SU-DHL-6 (cell line): Measurements from ENCODE around the gene IGSF22.
"Not testable (repeated sequence)": the region's sequence is repeated elsewhere in the genome, so short reads cannot be mapped to it uniquely, and the experiment has no call there.

Experiments used
- H2AFZ ChIP-seq: fragments of 200-600 bp; sonication (generic); 2 replicates; pipeline ENCODE4 v1.6.1; 2014; ENCODE audit warnings: low read depth, mild to moderate bottlenecking, moderate library complexity, mixed read lengths, antibody characterized with exemption, low read length; ENCODE audit not compliant: severe bottlenecking
- H3F3A ChIP-seq: fragments of 200-600 bp; shearing (Covaris generic); 2 replicates; pipeline ENCODE4 v1.6.0; 2016; ENCODE audit warnings: antibody characterized with exemption, mild to moderate bottlenecking; ENCODE audit not compliant: insufficient read depth
- H3K27ac ChIP-seq: fragments of 200-600 bp; sonication (generic); 2 replicates; pipeline ENCODE4 v1.5.1; 2016; ENCODE audit warnings: low read depth, mild to moderate bottlenecking, low read length, moderate library complexity, mixed read lengths
- H3K27me3 ChIP-seq: fragments of 200-600 bp; sonication (generic), shearing (Covaris generic); 2 replicates; pipeline ENCODE4 v1.6.0; 2014; ENCODE audit warnings: mild to moderate bottlenecking, low read length
- H3K36me3 ChIP-seq: fragments of 200-600 bp; sonication (generic); 2 replicates; pipeline ENCODE4 v1.6.1; 2014; ENCODE audit warnings: mild to moderate bottlenecking, low read length, mixed read lengths
- H3K4me2 ChIP-seq: fragments of 300-600, 200-600 bp; shearing (Covaris generic), sonication (generic); 2 replicates; pipeline ENCODE4 v1.6.0; 2014; ENCODE audit warnings: low read length, low read depth, mild to moderate bottlenecking; ENCODE audit not compliant: poor library complexity, severe bottlenecking
- H3K4me3 ChIP-seq: fragments of 200-600 bp; sonication (generic); 2 replicates; pipeline ENCODE4 v1.5.1; 2014; ENCODE audit warnings: antibody characterized with exemption, low read length, mild to moderate bottlenecking, mixed read lengths; ENCODE audit not compliant: insufficient read depth, poor library complexity, severe bottlenecking
- H3K79me2 ChIP-seq: fragments of 200-600 bp; sonication (generic); 2 replicates; pipeline ENCODE4 v1.6.1; 2014; ENCODE audit warnings: mild to moderate bottlenecking, low read length, moderate library complexity; ENCODE audit not compliant: insufficient read depth
- H3K9ac ChIP-seq: fragments of 200-600 bp; sonication (generic); 2 replicates; pipeline ENCODE4 v1.7.0; 2014; ENCODE audit warnings: mild to moderate bottlenecking, low read length
- H3K9me2 ChIP-seq: fragments of 200-600 bp; sonication (generic); replicated peaks from 2 replicates; pipeline ENCODE4 v1.6.1; 2014; ENCODE audit warnings: low read length; ENCODE audit not compliant: insufficient read depth
- H3K9me3 ChIP-seq: fragments of 200-600 bp; sonication (generic); 2 replicates; pipeline ENCODE4 v1.6.1; 2014; ENCODE audit warnings: low read length, mixed read lengths; ENCODE audit not compliant: insufficient read depth
- H4K20me1 ChIP-seq: fragments of 200-600 bp; sonication (generic); 2 replicates; pipeline ENCODE4 v1.6.1; 2014; ENCODE audit warnings: low read depth, mild to moderate bottlenecking, antibody characterized with exemption, low read length, moderate library complexity, mixed read lengths
- EZH2phosphoT487 ChIP-seq: fragments of 200-600 bp; sonication (generic), shearing (Covaris generic); conservative IDR thresholded peaks from 2 replicates; pipeline ENCODE4 v1.6.1; 2018; ENCODE audit warnings: mild to moderate bottlenecking, antibody characterized with exemption, low read length, moderate library complexity, mixed read lengths
- TF ChIP-seq, protein P1 (sequence below): fragments of 200-600 bp; sonication (generic); IDR thresholded peaks from one replicate; pipeline ENCODE4 v1.5.1; 2017; ENCODE audit warnings: antibody characterized with exemption, mild to moderate bottlenecking, low read length, moderate library complexity; ENCODE audit not compliant: insufficient read depth, poor library complexity, severe bottlenecking

Gene IGSF22

DNA sequence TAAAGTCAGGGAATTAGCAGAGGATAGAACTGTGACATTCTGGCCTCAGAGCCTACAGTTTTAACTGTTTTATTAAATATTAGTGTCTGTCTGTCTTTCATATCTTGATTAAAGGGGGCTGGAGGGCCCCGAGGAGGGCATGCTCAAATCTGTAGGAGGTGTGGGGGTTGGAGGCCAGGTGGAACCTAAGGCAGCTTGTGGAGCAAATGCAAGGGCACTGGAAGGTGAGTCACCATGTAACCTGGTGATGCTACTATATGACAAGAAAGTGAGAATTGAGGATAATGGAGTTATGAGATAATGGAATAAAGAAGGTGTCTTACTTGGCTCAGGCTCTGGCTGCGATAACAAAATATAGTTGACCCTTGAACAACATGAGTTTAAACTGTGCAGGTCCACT, 54.7 kb downstream of the IGSF22 start:
- H3K4me2 ChIP-seq = no peak overlapping the region
- no peak overlapping the region for H3K9ac ChIP-seq
- no peaks in the 10 kb centered on the region for H3K9me2 ChIP-seq
- TF ChIP-seq, protein P1, sequence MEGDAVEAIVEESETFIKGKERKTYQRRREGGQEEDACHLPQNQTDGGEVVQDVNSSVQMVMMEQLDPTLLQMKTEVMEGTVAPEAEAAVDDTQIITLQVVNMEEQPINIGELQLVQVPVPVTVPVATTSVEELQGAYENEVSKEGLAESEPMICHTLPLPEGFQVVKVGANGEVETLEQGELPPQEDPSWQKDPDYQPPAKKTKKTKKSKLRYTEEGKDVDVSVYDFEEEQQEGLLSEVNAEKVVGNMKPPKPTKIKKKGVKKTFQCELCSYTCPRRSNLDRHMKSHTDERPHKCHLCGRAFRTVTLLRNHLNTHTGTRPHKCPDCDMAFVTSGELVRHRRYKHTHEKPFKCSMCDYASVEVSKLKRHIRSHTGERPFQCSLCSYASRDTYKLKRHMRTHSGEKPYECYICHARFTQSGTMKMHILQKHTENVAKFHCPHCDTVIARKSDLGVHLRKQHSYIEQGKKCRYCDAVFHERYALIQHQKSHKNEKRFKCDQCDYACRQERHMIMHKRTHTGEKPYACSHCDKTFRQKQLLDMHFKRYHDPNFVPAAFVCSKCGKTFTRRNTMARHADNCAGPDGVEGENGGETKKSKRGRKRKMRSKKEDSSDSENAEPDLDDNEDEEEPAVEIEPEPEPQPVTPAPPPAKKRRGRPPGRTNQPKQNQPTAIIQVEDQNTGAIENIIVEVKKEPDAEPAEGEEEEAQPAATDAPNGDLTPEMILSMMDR = no peak
- no peak for TF ChIP-seq EZH2phosphoT487
- no peaks in the 10 kb centered on the region for H3K27me3 ChIP-seq
- no peak overlapping the region for H2AFZ ChIP-seq
- no peaks in the 10 kb centered on the region for H3K36me3 ChIP-seq
- H3K9me3 ChIP-seq = no peaks in the 10 kb centered on the region
- no peak overlapping the region for H3K27ac ChIP-seq
- no peak overlapping the region for H3K4me3 ChIP-seq
- no peaks in the 10 kb centered on the region for H3K79me2 ChIP-seq
- H3F3A ChIP-seq = no peaks in the 10 kb centered on the region
- no peaks in the 10 kb centered on the region for H4K20me1 ChIP-seq

DNA sequence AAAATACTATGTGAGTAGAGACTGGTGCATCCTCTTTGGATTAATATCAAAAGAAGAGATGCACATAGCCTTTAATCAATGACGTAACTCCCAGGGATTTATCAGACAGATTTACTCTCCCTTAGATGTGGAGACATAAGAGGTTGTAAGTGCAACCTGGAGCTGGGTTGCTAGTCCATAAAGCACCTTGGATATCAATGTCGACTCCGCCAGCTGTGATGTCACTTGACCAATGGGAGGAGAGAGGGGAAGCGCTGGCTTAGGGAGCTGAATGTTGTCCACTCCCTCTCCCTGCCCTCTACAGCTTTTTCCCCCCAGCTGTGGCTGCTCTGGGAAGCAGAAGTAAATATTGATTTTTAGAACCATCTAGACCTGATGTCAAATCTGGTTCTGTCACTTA, 56.3 kb downstream of the IGSF22 start:
- Histone ChIP-seq H3K79me2 (no peaks in the 10 kb centered on the region), H3K9ac (no peak overlapping the region), H3K27me3 (no peaks in the 10 kb centered on the region), H3K9me3 (no peaks in the 10 kb centered on the region), H3K27ac (no peak overlapping the region), H3K4me2 (no peak overlapping the region), H2AFZ (no peak overlapping the region), H4K20me1 (no peaks in the 10 kb centered on the region), H3K9me2 (no peaks in the 10 kb centered on the region), H3K4me3 (no peak overlapping the region), H3F3A (no peaks in the 10 kb centered on the region), H3K36me3 (no peaks in the 10 kb centered on the region)
- no peak for TF ChIP-seq EZH2phosphoT487
- TF ChIP-seq, protein P1 = no peak

DNA sequence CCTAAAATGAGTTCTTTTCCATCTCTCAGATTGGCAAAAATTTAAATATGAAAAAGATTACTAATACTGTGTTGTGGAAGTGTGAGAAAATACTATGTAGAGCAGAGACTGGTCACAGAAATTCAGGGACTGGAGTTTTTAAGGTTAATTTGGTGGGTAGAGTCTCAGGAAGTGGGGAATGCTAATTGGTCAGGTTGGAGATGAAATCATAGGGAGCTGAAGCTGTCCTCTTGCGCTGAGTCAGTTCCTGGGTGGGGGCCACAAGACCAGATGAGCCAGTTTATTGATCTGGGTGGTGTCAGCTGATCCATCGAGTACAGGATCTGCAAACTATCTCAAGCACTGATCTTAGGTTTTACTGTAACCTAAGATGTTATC, 56.8 kb downstream of the IGSF22 start:
- no peak overlapping the region for H3K27ac ChIP-seq
- H3K4me2 ChIP-seq = no peak overlapping the region
- H4K20me1 ChIP-seq = no peaks in the 10 kb centered on the region
- no peaks in the 10 kb centered on the region for H3K27me3 ChIP-seq
- H3K9ac ChIP-seq = no peak overlapping the region
- H3K36me3 ChIP-seq = no peaks in the 10 kb centered on the region
- no peak overlapping the region for H3K4me3 ChIP-seq
- H3F3A ChIP-seq = no peaks in the 10 kb centered on the region
- no peak overlapping the region for H2AFZ ChIP-seq
- TF ChIP-seq, protein P1 = no peak
- TF ChIP-seq EZH2phosphoT487 = no peak
- H3K9me2 ChIP-seq = no peaks in the 10 kb centered on the region
- H3K79me2 ChIP-seq = no peaks in the 10 kb centered on the region
- no peaks in the 10 kb centered on the region for H3K9me3 ChIP-seq

DNA sequence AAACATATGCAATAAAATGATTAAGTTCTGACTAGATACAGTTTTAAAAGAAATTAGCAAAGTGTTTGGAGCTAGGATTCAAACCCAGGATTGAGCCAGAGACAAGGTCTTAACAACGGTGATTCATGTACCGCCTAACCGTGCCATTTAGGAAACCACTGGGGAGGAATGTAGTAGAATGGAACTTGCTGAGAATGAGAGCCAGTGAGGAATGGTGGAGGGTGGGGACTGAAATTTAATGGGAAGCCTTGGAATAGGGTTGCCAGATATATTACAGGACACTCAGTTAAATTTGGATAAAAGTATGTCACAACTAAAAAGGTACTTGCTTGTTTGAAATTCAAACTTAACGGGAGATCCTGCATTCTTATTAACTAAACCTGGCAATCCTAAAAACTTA, 57.9 kb downstream of the IGSF22 start:
- Histone ChIP-seq H3K27me3 (no peaks in the 10 kb centered on the region), H3K36me3 (no peaks in the 10 kb centered on the region), H3K9me3 (no peaks in the 10 kb centered on the region), H3F3A (no peaks in the 10 kb centered on the region), H3K79me2 (no peaks in the 10 kb centered on the region), H3K9ac (no peak overlapping the region), H3K4me3 (no peak overlapping the region), H2AFZ (no peak overlapping the region), H3K9me2 (no peaks in the 10 kb centered on the region), H4K20me1 (no peaks in the 10 kb centered on the region), H3K4me2 (no peak overlapping the region), H3K27ac (no peak overlapping the region)
- no peak for TF ChIP-seq EZH2phosphoT487
- TF ChIP-seq, protein P1 = no peak

DNA sequence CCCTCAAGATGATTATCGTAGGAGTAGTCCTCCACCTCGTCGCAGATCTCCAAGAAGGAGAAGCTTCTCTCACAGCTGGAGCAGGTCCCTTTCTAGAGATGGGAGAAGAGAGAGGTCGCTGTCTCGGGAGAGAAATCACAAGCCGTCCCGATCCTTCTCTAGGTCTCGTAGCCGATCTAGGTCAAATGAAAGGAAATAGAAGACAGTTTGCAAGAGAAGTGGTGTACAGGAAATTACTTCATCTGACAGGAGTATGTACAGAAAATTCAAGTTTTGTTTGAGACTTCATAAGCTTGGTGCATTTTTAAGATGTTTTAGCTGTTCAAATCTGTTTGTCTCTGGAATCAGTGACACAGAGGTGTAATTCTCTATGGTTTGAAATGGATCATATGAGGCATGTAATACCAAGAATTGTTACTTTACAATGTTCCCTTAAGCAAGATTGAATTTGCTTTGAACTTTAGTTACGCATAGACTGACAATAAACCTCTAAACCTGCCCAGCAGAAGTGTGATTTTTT, 60.6 kb downstream of the IGSF22 start:
- H3K9me2 ChIP-seq, H3K4me2 ChIP-seq, H3K27me3 ChIP-seq, H3K4me3 ChIP-seq, H3K9me3 ChIP-seq, H3K36me3 ChIP-seq, H3K27ac ChIP-seq, H3F3A ChIP-seq, H4K20me1 ChIP-seq, H3K9ac ChIP-seq, H3K79me2 ChIP-seq, H2AFZ ChIP-seq: not testable (repeated sequence)
